OCI-LY7 (cell line): ENCODE results near the gene DHRS7B. TPM values are rescaled to one million over a fixed set of nuclear protein-coding genes. Genes with fewer than 3 reads are reported as not detected.
A peak's percentile ranks its signal among the peaks of the same experiment; 100 is the strongest.

Source experiments
- BruUV-seq: library from RNA; stranded (reverse); fragments of 400-500 nt; replicated peaks from 2 replicates; lab custom pipeline; 2021; lab: Mats Ljungman, UMichigan
- CTCF ChIA-PET: fragments of 300-600 bp; sonication (Branson Sonifier 250); formaldehyde crosslinking; loops from one replicate; lab custom pipeline; 2022; ENCODE audit warnings: antibody characterized with exemption; ENCODE audit not compliant: unreplicated experiment; lab: Charles Lee
- POLR2A ChIA-PET: fragments of 300-600 bp; sonication (Branson Sonifier 250); formaldehyde crosslinking; loops from one replicate; lab custom pipeline; 2022; ENCODE audit warnings: antibody characterized with exemption; lab: Charles Lee
- DNase-seq: peaks from one replicate; pipeline ENCODE4 v3.0.0-alpha.2; 2015; ENCODE audit warnings: low spot score
- H2AFZ ChIP-seq: fragments of 200-600 bp; sonication (generic), shearing (Covaris generic); 2 replicates; pipeline ENCODE4 v1.6.1; 2014; ENCODE audit warnings: mild to moderate bottlenecking, antibody characterized with exemption, low read length, moderate library complexity
- H3K27ac ChIP-seq: fragments of 200-600 bp; sonication (generic); 2 replicates; pipeline ENCODE4 v1.5.1; 2014; ENCODE audit warnings: mixed run types, low read depth, mild to moderate bottlenecking, moderate library complexity, low read length, inconsistent platforms; ENCODE audit not compliant: poor library complexity, severe bottlenecking
- H3K36me3 ChIP-seq: fragments of 200-600 bp; sonication (generic); 2 replicates; pipeline ENCODE4 v1.6.1; 2014; ENCODE audit warnings: mild to moderate bottlenecking, antibody characterized with exemption, low read length, moderate library complexity, mixed read lengths; ENCODE audit not compliant: insufficient read depth
- H3K4me1 ChIP-seq: fragments of 200-600 bp; sonication (generic); 2 replicates; pipeline ENCODE4 v1.5.1; 2014; ENCODE audit warnings: mild to moderate bottlenecking, low read length; ENCODE audit not compliant: insufficient read depth, poor library complexity, severe bottlenecking
- H3K4me2 ChIP-seq: fragments of 200-600 bp; sonication (generic); 2 replicates; pipeline ENCODE4 v1.6.1; 2014; ENCODE audit warnings: mild to moderate bottlenecking, low read length
- H3K4me3 ChIP-seq: fragments of 200-600 bp; sonication (generic); 2 replicates; pipeline ENCODE4 v1.5.1; 2014; ENCODE audit warnings: mild to moderate bottlenecking, low read depth, low read length; ENCODE audit not compliant: poor library complexity, severe bottlenecking
- H3K79me2 ChIP-seq: fragments of 200-600 bp; sonication (generic); 2 replicates; pipeline ENCODE4 v1.6.1; 2016; ENCODE audit warnings: low read depth, mild to moderate bottlenecking, low read length, moderate library complexity, mixed read lengths; ENCODE audit not compliant: insufficient read depth
- H3K9me2 ChIP-seq: fragments of 200-600 bp; sonication (generic); 2 replicates; pipeline ENCODE4 v1.6.1; 2016; ENCODE audit warnings: mild to moderate bottlenecking, low read length, mixed read lengths; ENCODE audit not compliant: insufficient read depth
- H3K9me3 ChIP-seq: fragments of 200-600 bp; sonication (generic); 2 replicates; pipeline ENCODE4 v1.6.1; 2014; ENCODE audit warnings: mild to moderate bottlenecking, mixed run types, low read length, mixed read lengths
- H4K20me1 ChIP-seq: fragments of 200-600 bp; sonication (generic); 2 replicates; pipeline ENCODE4 v1.6.1; 2014; ENCODE audit warnings: mild to moderate bottlenecking, antibody characterized with exemption, low read length, moderate library complexity, mixed read lengths; ENCODE audit not compliant: insufficient read depth
- EZH2phosphoT487 ChIP-seq: fragments of 200-600 bp; sonication (generic); IDR thresholded peaks from 2 replicates; pipeline ENCODE4 v1.6.1; 2018; ENCODE audit warnings: low read depth, borderline replicate concordance, mild to moderate bottlenecking, mixed run types, antibody characterized with exemption, low read length, moderate library complexity, mixed read lengths
- intact Hi-C: fragments of 100-400 bp; cut with micrococcal nuclease; formaldehyde crosslinking; loops from one replicate; pipeline ENCODE4 v1.10.0; 2022; ENCODE audit not compliant: unreplicated experiment
- total RNA-seq, 2 experiments: library from RNA; depleted of rRNA in 1 of 2; stranded (reverse); fragments of >200 nt in 1 of 2; shearing (Covaris generic) in 1 of 2; gene quantifications; 2 replicates each; pipeline ENCODE4 v1.2.3, GENCODE V29; 2014 to 2022
- TF ChIP-seq, protein P1 (sequence below): fragments of 200-600 bp; sonication (generic); conservative IDR thresholded peaks from 2 replicates; pipeline ENCODE4 v1.5.1; 2014; ENCODE audit warnings: mild to moderate bottlenecking, antibody characterized with exemption, low read length, moderate library complexity, mixed read lengths

DHRS7B gene
- total RNA-seq, 2 experiments from 2014 or later: 16.0 to 16.5 TPM

DNA sequence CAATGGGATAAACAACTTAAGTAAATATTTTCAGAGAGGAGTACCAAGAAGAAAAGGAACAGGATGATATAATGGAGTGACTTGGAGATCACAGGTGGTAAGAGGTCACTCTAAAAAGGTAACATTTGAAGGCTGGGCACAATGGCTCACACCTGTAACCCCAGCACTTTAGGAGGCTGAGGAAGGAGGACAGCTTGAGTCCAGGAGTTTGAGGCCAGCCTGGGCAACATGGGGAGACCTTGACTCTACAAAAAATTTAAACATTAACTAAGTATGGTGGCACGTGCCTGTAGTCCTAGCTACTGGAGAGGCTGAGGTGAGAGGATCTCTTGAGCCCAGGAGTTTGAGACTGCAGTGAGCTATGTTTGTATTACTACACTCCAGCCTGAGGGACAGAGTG, 90.6 kb downstream of the DHRS7B start:
- intact Hi-C loops: no loop called here
- peaks cover 15% of the 10 kb centered on the region for H3K4me1 ChIP-seq
- POLR2A ChIA-PET: no interaction called here
- H3K79me2 ChIP-seq: peaks cover 25% of the 10 kb centered on the region
- H3K4me3 ChIP-seq: no peak overlapping the region
- no peak for DNase-seq
- BruUV-seq: TSS peak; percentile 12
- peaks cover 36% of the 10 kb centered on the region for H3K36me3 ChIP-seq
- H4K20me1 ChIP-seq: peaks cover 9% of the 10 kb centered on the region
- CTCF ChIA-PET: no interaction called here
- H3K9me3 ChIP-seq: 0 out of 2 replicates have a peak, but pooled peaks cover 4% of the 10 kb centered on the region
- no peaks in the 10 kb centered on the region for H3K9me2 ChIP-seq
- H2AFZ ChIP-seq: no peak overlapping the region
- no peak overlapping the region for H3K27ac ChIP-seq
- no peak overlapping the region for H3K4me2 ChIP-seq
- no peak for TF ChIP-seq EZH2phosphoT487
- TF ChIP-seq, protein P1, sequence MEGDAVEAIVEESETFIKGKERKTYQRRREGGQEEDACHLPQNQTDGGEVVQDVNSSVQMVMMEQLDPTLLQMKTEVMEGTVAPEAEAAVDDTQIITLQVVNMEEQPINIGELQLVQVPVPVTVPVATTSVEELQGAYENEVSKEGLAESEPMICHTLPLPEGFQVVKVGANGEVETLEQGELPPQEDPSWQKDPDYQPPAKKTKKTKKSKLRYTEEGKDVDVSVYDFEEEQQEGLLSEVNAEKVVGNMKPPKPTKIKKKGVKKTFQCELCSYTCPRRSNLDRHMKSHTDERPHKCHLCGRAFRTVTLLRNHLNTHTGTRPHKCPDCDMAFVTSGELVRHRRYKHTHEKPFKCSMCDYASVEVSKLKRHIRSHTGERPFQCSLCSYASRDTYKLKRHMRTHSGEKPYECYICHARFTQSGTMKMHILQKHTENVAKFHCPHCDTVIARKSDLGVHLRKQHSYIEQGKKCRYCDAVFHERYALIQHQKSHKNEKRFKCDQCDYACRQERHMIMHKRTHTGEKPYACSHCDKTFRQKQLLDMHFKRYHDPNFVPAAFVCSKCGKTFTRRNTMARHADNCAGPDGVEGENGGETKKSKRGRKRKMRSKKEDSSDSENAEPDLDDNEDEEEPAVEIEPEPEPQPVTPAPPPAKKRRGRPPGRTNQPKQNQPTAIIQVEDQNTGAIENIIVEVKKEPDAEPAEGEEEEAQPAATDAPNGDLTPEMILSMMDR: no peak

DNA sequence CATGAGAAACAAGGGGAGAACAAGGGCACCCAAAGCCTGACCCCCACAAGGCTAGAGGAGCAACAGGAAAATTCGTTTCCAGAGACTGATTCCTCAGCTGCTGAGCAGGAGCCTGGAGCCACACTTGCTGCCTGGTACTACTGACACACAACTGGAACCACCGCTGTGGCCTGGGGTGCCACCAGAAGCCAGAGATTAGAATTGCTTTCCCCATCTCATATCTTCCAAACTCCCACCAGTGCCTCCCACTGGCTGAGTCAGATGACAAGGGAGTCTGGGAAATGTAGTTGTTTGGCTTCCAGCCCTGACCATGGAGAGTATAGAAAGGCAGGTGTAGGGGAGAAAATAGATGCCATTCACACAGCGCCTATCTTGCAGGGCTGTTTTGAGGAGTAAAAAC, 91.3 kb downstream of the DHRS7B start:
- H3K79me2 ChIP-seq: peaks cover 18% of the 10 kb centered on the region
- POLR2A ChIA-PET: no interaction called here

DNA sequence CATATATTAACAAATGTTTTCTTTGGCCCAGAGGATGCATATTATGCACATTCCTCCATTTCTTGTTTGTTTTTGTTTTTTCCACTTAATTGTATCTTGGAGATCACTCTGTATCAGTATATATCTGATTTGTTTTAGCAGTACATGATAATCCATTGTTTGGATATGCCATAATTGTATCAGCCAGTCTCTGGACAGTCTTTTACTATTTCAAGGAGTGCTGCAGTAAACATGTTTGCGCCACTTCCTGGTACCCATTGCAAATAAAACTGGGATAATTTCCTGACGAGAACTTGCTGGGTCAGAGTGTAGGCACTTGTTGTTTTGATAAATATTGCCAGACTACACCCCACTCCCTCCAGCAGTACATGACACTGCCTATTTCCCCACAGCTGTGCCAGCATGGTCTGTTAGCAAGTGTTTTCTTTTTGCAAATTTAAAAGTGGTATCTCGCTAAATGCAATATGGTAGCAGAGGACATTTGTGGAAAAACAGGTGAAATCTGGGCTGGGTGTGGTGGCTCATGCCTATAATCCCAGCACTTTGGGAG, 92.1 kb downstream of the DHRS7B start:
- no peak overlapping the region for H3K4me3 ChIP-seq
- H3K9me2 ChIP-seq: no peaks in the 10 kb centered on the region
- H3K4me1 ChIP-seq: peaks cover 7% of the 10 kb centered on the region
- H3K27ac ChIP-seq: no peak overlapping the region
- no TSS peak for BruUV-seq
- ChIA-PET POLR2A (no interaction called here), CTCF (interaction anchor here (0.6 kb wide), 1 partner anchor 9 kb away, joined by 4 read pairs; no protein-coding TSS in a partner anchor)
- H3K9me3 ChIP-seq: 0 out of 2 replicates have a peak, but pooled peaks cover 4% of the 10 kb centered on the region
- H3K36me3 ChIP-seq: peaks cover 42% of the 10 kb centered on the region
- intact Hi-C loops: no loop called here
- H4K20me1 ChIP-seq: no peaks in the 10 kb centered on the region
- no peak overlapping the region for H2AFZ ChIP-seq
- no peak overlapping the region for H3K4me2 ChIP-seq
- peaks cover 10% of the 10 kb centered on the region; the same call in 1 of the 2 replicates for H3K79me2 ChIP-seq
- TF ChIP-seq, protein P1: no peak
- no peak for TF ChIP-seq EZH2phosphoT487
- DNase-seq: no peak

More for the DNA sequence above, 91.3 kb downstream of the DHRS7B start:
- TF ChIP-seq EZH2phosphoT487: no peak
- TF ChIP-seq, protein P1: peak; percentile 37; the same call in 1 of the 2 replicates
- Histone ChIP-seq H3K4me3 (no peak overlapping the region), H2AFZ (no peak overlapping the region), H3K36me3 (peaks cover 42% of the 10 kb centered on the region), H3K4me1 (peaks cover 7% of the 10 kb centered on the region), H3K27ac (no peak overlapping the region), H3K9me2 (no peaks in the 10 kb centered on the region), H3K9me3 (0 out of 2 replicates have a peak, but pooled peaks cover 4% of the 10 kb centered on the region), H3K4me2 (no peak overlapping the region), H4K20me1 (peaks cover 2% of the 10 kb centered on the region; the same call in 1 of the 2 replicates)
- no peak for DNase-seq
- CTCF ChIA-PET: no interaction called here
- intact Hi-C loops: no loop called here
- no TSS peak for BruUV-seq
